Keratinocyte (primary cell): Measurements from ENCODE around the gene PAX2. TPM values are rescaled to one million over a fixed set of nuclear protein-coding genes. Genes with fewer than 3 reads are reported as not detected.

Source experiments
- DNase-seq: peaks from one replicate; pipeline ENCODE4 v3.0.0-alpha.2; 2011; ENCODE audit warnings: low read depth, missing footprints, low spot score
- FAIRE-seq: peaks from 2 replicates; lab custom pipeline; 2011; peaks lifted over from hg19 to GRCh38; lab: Jason Lieb, UNC
- H2AFZ ChIP-seq: 2 replicates; pipeline ENCODE4 v1.6.0; 2012; ENCODE audit warnings: low read length, control low read depth, inconsistent platforms; ENCODE audit not compliant: control insufficient read depth
- H3K27ac ChIP-seq: 2 replicates; pipeline ENCODE4 v1.5.1; 2011; ENCODE audit warnings: low read length; ENCODE audit not compliant: control insufficient read depth, insufficient read depth
- H3K27me3 ChIP-seq: 3 replicates; pipeline ENCODE4 v1.6.0; 2011; ENCODE audit warnings: low read length; ENCODE audit not compliant: control insufficient read depth, insufficient read depth; ENCODE audit errors: extremely low read depth
- H3K36me3 ChIP-seq, 2 experiments: 2 replicates in 1 of 2; 3 replicates in 1 of 2; pipeline ENCODE4 v1.5.1; 2011; ENCODE audit warnings: low read length in 2 of 2, mild to moderate bottlenecking in 1 of 2; ENCODE audit not compliant: control insufficient read depth in 2 of 2, insufficient read depth in 2 of 2; ENCODE audit errors: extremely low read depth in 1 of 2
- H3K4me1 ChIP-seq: 3 replicates; pipeline ENCODE4 v1.5.1; 2011; ENCODE audit warnings: low read length; ENCODE audit not compliant: control insufficient read depth, insufficient read depth; ENCODE audit errors: extremely low read depth
- H3K4me2 ChIP-seq: 3 replicates; pipeline ENCODE4 v1.6.0; 2011; ENCODE audit warnings: low read depth, low read length; ENCODE audit not compliant: control insufficient read depth, insufficient read depth; ENCODE audit errors: extremely low read depth
- H3K4me3 ChIP-seq, 3 experiments: fragments of 200-600 bp in 1 of 3; sonication (generic) in 1 of 3; 2 replicates in 2 of 3; 3 replicates in 1 of 3; pipeline ENCODE4 v1.5.1; 2011 to 2016; ENCODE audit warnings: low read length in 3 of 3, mild to moderate bottlenecking in 3 of 3, control low read depth in 2 of 3, inconsistent platforms in 1 of 3, low read depth in 1 of 3, mixed read lengths in 1 of 3, mixed run types in 1 of 3, moderate library complexity in 1 of 3; ENCODE audit not compliant: control insufficient read depth in 2 of 3, insufficient read depth in 2 of 3; ENCODE audit errors: extremely low read depth in 1 of 3
- H3K79me2 ChIP-seq: 2 replicates; pipeline ENCODE4 v1.6.0; 2012; ENCODE audit warnings: low read length; ENCODE audit not compliant: control insufficient read depth, insufficient read depth
- H3K9ac ChIP-seq: 3 replicates; pipeline ENCODE4 v1.6.0; 2011; ENCODE audit warnings: low read length; ENCODE audit not compliant: control insufficient read depth, insufficient read depth; ENCODE audit errors: extremely low read depth
- H3K9me1 ChIP-seq: 3 replicates; pipeline ENCODE4 v1.6.0; 2011; ENCODE audit warnings: low read length; ENCODE audit not compliant: control insufficient read depth, insufficient read depth; ENCODE audit errors: extremely low read depth
- H3K9me3 ChIP-seq: 2 replicates; pipeline ENCODE4 v1.5.1; 2012; ENCODE audit warnings: low read depth, low read length; ENCODE audit not compliant: control insufficient read depth
- H4K20me1 ChIP-seq: 3 replicates; pipeline ENCODE4 v1.6.0; 2011; ENCODE audit warnings: low read length; ENCODE audit not compliant: control insufficient read depth, insufficient read depth; ENCODE audit errors: extremely low read depth
- CTCF ChIP-seq, 3 experiments: IDR thresholded peaks in 1 of 3; conservative IDR thresholded peaks in 1 of 3; optimal IDR thresholded peaks in 1 of 3; 2 replicates in 2 of 3; 3 replicates in 1 of 3; pipeline versions ENCODE3 to v1.5.1; 2011; ENCODE audit warnings: low read length in 3 of 3, mild to moderate bottlenecking in 3 of 3, moderate library complexity in 2 of 3, control low read depth in 1 of 3, inconsistent platforms in 1 of 3; ENCODE audit not compliant: insufficient read depth in 2 of 3; ENCODE audit errors: extremely low read depth in 1 of 3
- EZH2 ChIP-seq: IDR thresholded peaks from one replicate; pipeline ENCODE4 v1.6.1; 2012; ENCODE audit warnings: inconsistent platforms, mild to moderate bottlenecking, low read length, moderate library complexity
- dilution Hi-C: fragments of 300-500 bp; cut with MboI; formaldehyde crosslinking; loops from one replicate; pipeline ENCODE4 v1.7.0; 2020; ENCODE audit warnings: low sequenced_read_pairs; ENCODE audit not compliant: extremely low pct_ligation_motif_present
- polyA plus RNA-seq, 5 experiments: library from polyadenylated mRNA; depleted of rRNA in 3 of 5; stranded (reverse) in 3 of 5; stranded (forward) in 1 of 5; unstranded in 1 of 5; fragments of >200 nt; gene quantifications; 1 replicate in 1 of 5; 2 replicates in 3 of 5; 3 replicates in 1 of 5; pipeline versions ENCODE4 v1.2.1 to v1.2.3, GENCODE V29; 2011 to 2012; ENCODE audit warnings: missing spikeins in 2 of 5, low read depth in 1 of 5, low replicate concordance in 1 of 5

The PAX2 gene
- polyA plus RNA-seq, 1 donor (not counting 4 experiments of a cell fraction or from before 2014, with no cell fraction given): not detected

DNA sequence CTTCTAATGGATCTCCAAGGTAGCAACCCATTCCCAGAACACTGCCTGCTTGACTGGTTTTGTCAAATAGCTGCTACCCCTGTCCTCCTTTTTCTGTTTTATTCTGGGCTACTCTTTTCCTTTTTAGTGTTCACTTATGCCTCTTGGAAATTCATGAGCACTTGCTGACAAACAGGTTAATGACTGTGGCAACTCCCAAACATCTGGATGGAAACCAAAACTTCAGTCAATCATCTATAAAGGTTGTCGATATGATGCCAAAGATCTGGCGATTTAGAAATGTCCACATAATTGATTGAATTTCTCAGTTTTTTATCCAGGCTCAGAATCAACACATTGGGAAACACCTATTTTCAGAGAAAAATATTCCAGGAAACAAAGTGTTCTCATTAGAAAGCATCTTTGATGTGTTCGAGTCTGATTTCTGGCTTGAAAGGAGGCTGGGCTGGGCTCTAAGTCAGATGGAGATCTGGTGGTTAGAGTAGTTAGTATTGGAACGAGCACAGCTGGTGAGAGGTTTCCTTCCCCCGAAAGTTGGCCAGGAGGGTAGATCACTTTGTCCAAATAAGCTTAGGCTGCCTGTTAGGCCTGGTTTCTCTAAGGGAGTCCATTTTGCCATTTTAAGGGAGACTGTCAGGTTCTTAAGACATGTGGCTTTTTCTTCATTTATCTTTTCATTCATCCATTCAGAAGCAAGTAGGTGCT is 17.8 kb downstream of the PAX2 start:
- Histone ChIP-seq H3K4me2 (no peak overlapping the region), H3K27ac (no peak overlapping the region), H3K4me1 (no peaks in the 10 kb centered on the region), H3K9me3 (no peaks in the 10 kb centered on the region), H3K27me3 (peaks cover 40% of the 10 kb centered on the region), H3K36me3 (no peaks in the 10 kb centered on the region), H2AFZ (no peak overlapping the region), H4K20me1 (no peaks in the 10 kb centered on the region), H3K4me3 (no peak overlapping the region), H3K9me1 (no peaks in the 10 kb centered on the region), H3K79me2 (no peaks in the 10 kb centered on the region), H3K9ac (no peak overlapping the region)
- no peak for TF ChIP-seq CTCF (optimal IDR thresholded peaks at IDR 0.05 in 1 of 3, IDR thresholded peaks at IDR 0.05 in 1 of 3, conservative IDR thresholded peaks at IDR 0.05 in 1 of 3; ENCODE audit: extremely low read depth in 1 of 3, insufficient read depth in 2 of 3, low read length in 3 of 3)
- TF ChIP-seq EZH2: no peak
- no peak for FAIRE-seq
- no peak for DNase-seq
- dilution Hi-C loops: no loop called here

GRCh38 chr10:100766693-100767421 is 21.5 kb downstream of the PAX2 start:
- no peaks in the 10 kb centered on the region for H3K36me3 ChIP-seq
- no peak overlapping the region for H3K9ac ChIP-seq
- H3K27ac ChIP-seq: no peak overlapping the region
- H3K9me3 ChIP-seq: no peaks in the 10 kb centered on the region
- dilution Hi-C loops: no loop called here
- H3K4me2 ChIP-seq: no peak overlapping the region
- DNase-seq (no peak), FAIRE-seq (no peak)
- TF ChIP-seq EZH2 (no peak), CTCF (optimal IDR thresholded peaks at IDR 0.05 in 1 of 3, IDR thresholded peaks at IDR 0.05 in 1 of 3, conservative IDR thresholded peaks at IDR 0.05 in 1 of 3; ENCODE audit: extremely low read depth in 1 of 3, insufficient read depth in 2 of 3, low read length in 3 of 3) (peak in 2 of 3 experiments; percentile 4 to 12)
- no peaks in the 10 kb centered on the region for H3K4me1 ChIP-seq
- H3K79me2 ChIP-seq: no peaks in the 10 kb centered on the region
- no peaks in the 10 kb centered on the region for H4K20me1 ChIP-seq
- H2AFZ ChIP-seq: no peak overlapping the region
- H3K9me1 ChIP-seq: no peaks in the 10 kb centered on the region
- H3K4me3 ChIP-seq: no peak overlapping the region
- H3K27me3 ChIP-seq: peaks cover 30% of the 10 kb centered on the region
